Epithelial cell of prostate (primary cell): ENCODE data around the gene HEPACAM2.

Experiments used
- DNase-seq: peaks from one replicate; pipeline ENCODE4 v3.0.0-alpha.2; 2011; ENCODE audit warnings: low read depth, low spot score
- H3K27ac ChIP-seq: fragments of 450-650 bp; 2 replicates; pipeline ENCODE4 v1.5.1; 2017; ENCODE audit warnings: mild to moderate bottlenecking

The HEPACAM2 gene

GRCh38 chr7:93150200-93150835 lies 76.0 kb downstream of the HEPACAM2 start:
- DNase-seq, result no peak
- no peak overlapping the region for H3K27ac ChIP-seq

GRCh38 chr7:93148727-93149126 lies 77.5 kb downstream of the HEPACAM2 start:
- H3K27ac ChIP-seq, result no peak overlapping the region
- no peak for DNase-seq

- no peak within 1 kb of the TSS for H3K27ac ChIP-seq
- no peak for DNase-seq
Measured at GRCh38 chr7:93148144-93148543, 78.1 kb downstream of the HEPACAM2 start, which contains the start of gene SAMD9L. SAMD9L (minus strand) TSS chr7:93148385; CDS start chr7:93135971, 12,414 bp downstream.

- H3K27ac ChIP-seq, result no peak overlapping the region
- DNase-seq, result no peak
Measured at GRCh38 chr7:93147363-93147762, 78.9 kb downstream of the HEPACAM2 start.

- no peak overlapping the region for H3K27ac ChIP-seq
- no peak for DNase-seq
Measured at GRCh38 chr7:93146472-93147141, 79.7 kb downstream of the HEPACAM2 start.

GRCh38 chr7:93146036-93146435 lies 80.2 kb downstream of the HEPACAM2 start:
- DNase-seq, result no peak
- no peak overlapping the region for H3K27ac ChIP-seq

GRCh38 chr7:93145354-93145753 lies 80.9 kb downstream of the HEPACAM2 start:
- no peak overlapping the region for H3K27ac ChIP-seq
- DNase-seq, result no peak

GRCh38 chr7:93142127-93142526 lies 84.1 kb downstream of the HEPACAM2 start:
- DNase-seq, result no peak
- H3K27ac ChIP-seq, result peak overlapping the region; percentile 3

GRCh38 chr7:93140582-93141191 lies 85.6 kb downstream of the HEPACAM2 start:
- H3K27ac ChIP-seq, result no peak overlapping the region
- DNase-seq, result no peak

GRCh38 chr7:93138576-93138975 lies 87.7 kb downstream of the HEPACAM2 start:
- DNase-seq, result no peak
- no peak overlapping the region for H3K27ac ChIP-seq
